ENCODE data around the gene ATP2C2.

DNA sequence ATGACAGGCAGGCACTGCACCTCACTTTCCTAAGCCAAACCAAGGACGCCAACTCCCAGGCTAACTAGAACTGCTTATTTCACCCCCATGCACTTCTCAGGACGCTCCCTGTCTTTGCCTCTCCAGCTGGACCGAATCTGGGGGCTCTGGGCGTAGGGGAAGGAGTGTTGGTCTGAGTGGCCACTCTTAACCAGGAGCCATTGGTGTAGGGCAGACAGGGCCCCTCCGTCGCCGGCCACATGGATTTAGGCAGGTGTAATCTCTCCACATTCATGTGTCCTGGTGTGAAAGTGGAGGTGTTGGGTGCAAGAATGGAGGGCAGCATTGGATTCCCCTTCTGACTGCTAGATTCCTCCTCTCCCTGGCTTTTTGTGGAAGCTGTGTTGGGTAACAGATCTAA is 9.8 kb downstream of the ATP2C2 start:
- TF ChIP-seq EZH2 (IDR thresholded peaks at IDR 0.05; ENCODE audit: low read length, unreplicated experiment) (no peak), EZH2phosphoT487 (IDR thresholded peaks at IDR 0.05; ENCODE audit: borderline replicate concordance, low read length) (no peak)
- TF ChIP-seq, protein P1, sequence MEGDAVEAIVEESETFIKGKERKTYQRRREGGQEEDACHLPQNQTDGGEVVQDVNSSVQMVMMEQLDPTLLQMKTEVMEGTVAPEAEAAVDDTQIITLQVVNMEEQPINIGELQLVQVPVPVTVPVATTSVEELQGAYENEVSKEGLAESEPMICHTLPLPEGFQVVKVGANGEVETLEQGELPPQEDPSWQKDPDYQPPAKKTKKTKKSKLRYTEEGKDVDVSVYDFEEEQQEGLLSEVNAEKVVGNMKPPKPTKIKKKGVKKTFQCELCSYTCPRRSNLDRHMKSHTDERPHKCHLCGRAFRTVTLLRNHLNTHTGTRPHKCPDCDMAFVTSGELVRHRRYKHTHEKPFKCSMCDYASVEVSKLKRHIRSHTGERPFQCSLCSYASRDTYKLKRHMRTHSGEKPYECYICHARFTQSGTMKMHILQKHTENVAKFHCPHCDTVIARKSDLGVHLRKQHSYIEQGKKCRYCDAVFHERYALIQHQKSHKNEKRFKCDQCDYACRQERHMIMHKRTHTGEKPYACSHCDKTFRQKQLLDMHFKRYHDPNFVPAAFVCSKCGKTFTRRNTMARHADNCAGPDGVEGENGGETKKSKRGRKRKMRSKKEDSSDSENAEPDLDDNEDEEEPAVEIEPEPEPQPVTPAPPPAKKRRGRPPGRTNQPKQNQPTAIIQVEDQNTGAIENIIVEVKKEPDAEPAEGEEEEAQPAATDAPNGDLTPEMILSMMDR (conservative IDR thresholded peaks at IDR 0.05; ENCODE audit: low read depth, low read length) = no peak
